ENCODE results near the gene ARCN1. TPM values are rescaled to one million over a fixed set of nuclear protein-coding genes. Genes with fewer than 3 reads are reported as not detected.
A peak's percentile ranks its signal among the peaks of the same experiment; 100 is the strongest.

Gene ARCN1
- total and polyA plus RNA-seq, 2 of the 4 experiments (the other 2 are of a cell fraction), result 148 to 212 TPM

GRCh38 chr11:118622376-118623268 lies 50.4 kb downstream of the ARCN1 start:
- peak overlapping the region; percentile 95 for H3K27ac ChIP-seq (ENCODE audit: insufficient read depth, low read length)
- peak overlapping the region; percentile 87 for H3K4me3 ChIP-seq (ENCODE audit: insufficient read depth, low read depth, low read length)
- TF ChIP-seq BHLHE40 (IDR thresholded peaks at IDR 0.05; ENCODE audit: low read depth, low read length) (peak; percentile 76), SMC3 (IDR thresholded peaks at IDR 0.05; ENCODE audit: low read depth, low read length) (no peak), CTCF (conservative IDR thresholded peaks at IDR 0.05; ENCODE audit: low read depth, low read length) (no peak), RFX5 (IDR thresholded peaks at IDR 0.05; ENCODE audit: low read depth, low read length) (no peak), NFE2L2 (IDR thresholded peaks at IDR 0.05; ENCODE audit: low read depth, low read length) (no peak), MAZ (IDR thresholded peaks at IDR 0.05; ENCODE audit: borderline replicate concordance, low read depth, low read length) (peak; percentile 64; the same call in 1 of the 2 replicates), ELK1 (IDR thresholded peaks at IDR 0.05; ENCODE audit: borderline replicate concordance, low read depth, low read length) (no peak), POLR2A (IDR thresholded peaks at IDR 0.05; ENCODE audit: low read depth, low read length) (peak; percentile 95), CEBPB (IDR thresholded peaks at IDR 0.05; ENCODE audit: low read depth, low read length) (no peak), FOS (IDR thresholded peaks at IDR 0.05; ENCODE audit: low read depth, low read length) (peak; percentile 45), CHD1 (IDR thresholded peaks at IDR 0.05; ENCODE audit: low read depth, low read length) (no peak), RAD21 (IDR thresholded peaks at IDR 0.05; ENCODE audit: low read length) (no peak)
- TF ChIP-seq, protein P1, sequence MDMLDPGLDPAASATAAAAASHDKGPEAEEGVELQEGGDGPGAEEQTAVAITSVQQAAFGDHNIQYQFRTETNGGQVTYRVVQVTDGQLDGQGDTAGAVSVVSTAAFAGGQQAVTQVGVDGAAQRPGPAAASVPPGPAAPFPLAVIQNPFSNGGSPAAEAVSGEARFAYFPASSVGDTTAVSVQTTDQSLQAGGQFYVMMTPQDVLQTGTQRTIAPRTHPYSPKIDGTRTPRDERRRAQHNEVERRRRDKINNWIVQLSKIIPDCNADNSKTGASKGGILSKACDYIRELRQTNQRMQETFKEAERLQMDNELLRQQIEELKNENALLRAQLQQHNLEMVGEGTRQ (IDR thresholded peaks at IDR 0.05; ENCODE audit: low read depth, low read length), result peak; percentile 65

More at GRCh38 chr11:118622376-118623268, 50.4 kb downstream of the ARCN1 start:
- H3K36me3 ChIP-seq (ENCODE audit: control insufficient read depth, insufficient read depth, low read length), result peaks cover 33% of the 10 kb centered on the region
- DNase-seq, result peak; percentile 69
- H2AK5ac ChIP-seq (ENCODE audit: low read depth, low read length), result peak overlapping the region; percentile 99
- H3K4me2 ChIP-seq (ENCODE audit: low read depth, low read length), result peak overlapping the region; percentile 99
- peak overlapping the region; percentile 35; the same call in 1 of the 2 replicates for H2BK20ac ChIP-seq (ENCODE audit: low read depth, low read length)
- peak overlapping the region; percentile 24 for H3K18ac ChIP-seq (ENCODE audit: low read depth, low read length)
- dilution Hi-C loops (cut with HindIII; ENCODE audit: low sequenced_read_pairs, unreplicated experiment) (no loop called here), intact Hi-C loops (cut with micrococcal nuclease) (no loop called here), in situ Hi-C loops (cut with MboI; ENCODE audit: low sequenced_read_pairs) (no loop called here)
- peak overlapping the region; percentile 74; the same call in 1 of the 2 replicates for H3K56ac ChIP-seq (ENCODE audit: extremely low read depth, insufficient read depth, low read length)
- H3K14ac ChIP-seq (replicated peaks; ENCODE audit: low read depth, low read length), result peak overlapping the region; percentile 77
- peaks cover 21 to 71% of the 10 kb centered on the region in 2 experiments; a peak in 3 of 4 replicates for H3K79me1 ChIP-seq (ENCODE audit: low read depth in 1 of 2, low read length in 2 of 2)
- peak; percentile 2 for ATAC-seq (ENCODE audit: low read depth)
- WGBS, 2 experiments (ENCODE audit: extremely low coverage in 2 of 2, insufficient read length in 1 of 2), result 33% methylated on average over 3 of the region's 9 CpGs; no CpG with 5 or more reads in 1 of the 2 experiments
- peak overlapping the region; percentile 87 for H2AK9ac ChIP-seq (replicated peaks; ENCODE audit: low read depth, low read length, poor library complexity)
- peak overlapping the region; percentile 39 to 67; a peak in 2 of 4 replicates for H4K8ac ChIP-seq (ENCODE audit: low read depth in 2 of 2, low read length in 2 of 2)
- ChIA-PET CTCF (interaction anchor here (0.5 to 2.0 kb wide), 2 partner anchors 11 to 1004 kb away, joined by 3 to 9 read pairs; no protein-coding TSS in a partner anchor), POLR2A (ENCODE audit: unreplicated experiment) (interaction anchor here (0.5 to 1.3 kb wide), 4 partner anchors 11 to 777 kb away, joined by 3 to 5 read pairs (median 4); partner anchors contain the start of gene PHLDB1)
- no peaks in the 10 kb centered on the region for H3K27me3 ChIP-seq (ENCODE audit: control insufficient read depth, insufficient read depth, low read length)
- H2BK120ac ChIP-seq (ENCODE audit: low read depth, low read length), result peak overlapping the region; percentile 30
- no peaks in the 10 kb centered on the region for H3K9me3 ChIP-seq (ENCODE audit: control insufficient read depth, insufficient read depth, low read length)
- no peak overlapping the region for H4K5ac ChIP-seq (ENCODE audit: low read depth, low read length)
- peak overlapping the region; percentile 79 for H3K4ac ChIP-seq (ENCODE audit: low read depth, low read length)
- H2BK5ac ChIP-seq (ENCODE audit: low read depth, low read length, poor library complexity, severe bottlenecking), result peak overlapping the region; percentile 91
- H2AFZ ChIP-seq (replicated peaks; ENCODE audit: low read length, poor library complexity), result peak overlapping the region; percentile 37
- peaks cover 57% of the 10 kb centered on the region for H4K20me1 ChIP-seq (ENCODE audit: insufficient read depth, low read length)
- H3K4me1 ChIP-seq (ENCODE audit: control insufficient read depth, insufficient read depth, low read length), result peaks cover 38% of the 10 kb centered on the region
- H2BK15ac ChIP-seq (ENCODE audit: low read depth, low read length), result peak overlapping the region; percentile 24; the same call in 1 of the 3 replicates
- peaks cover 21% of the 10 kb centered on the region for H3K9me1 ChIP-seq (ENCODE audit: insufficient read depth, low read length)
- peak overlapping the region; percentile 99 for H3K9ac ChIP-seq (ENCODE audit: low read depth, low read length)
- H3K23ac ChIP-seq (ENCODE audit: low read depth, low read length), result peak overlapping the region; percentile 94; the same call in 1 of the 2 replicates
- H4K91ac ChIP-seq (ENCODE audit: insufficient read depth, low read depth, low read length), result peak overlapping the region; percentile 47
- BruUV-seq (replicated peaks), result no TSS peak

Measured in IMR-90 (cell line).